Loucy (cell line): ENCODE measurements around the gene ERCC6L2.

Source experiments
- H2AFZ ChIP-seq: fragments of 200-600 bp; sonication (generic); 2 replicates; pipeline ENCODE4 v1.6.0; 2016; ENCODE audit warnings: antibody characterized with exemption, mild to moderate bottlenecking, low read length, moderate library complexity
- H3F3A ChIP-seq: fragments of 200-600 bp; 2 replicates; pipeline ENCODE4 v1.6.0; 2016; ENCODE audit warnings: antibody characterized with exemption, low read depth, mild to moderate bottlenecking
- H3K27me3 ChIP-seq: fragments of 200-600 bp; sonication (generic); 2 replicates; pipeline ENCODE4 v1.6.1; 2014; ENCODE audit warnings: low read length, mild to moderate bottlenecking; ENCODE audit not compliant: insufficient read depth, poor library complexity, severe bottlenecking
- H3K36me3 ChIP-seq: fragments of 200-600 bp; sonication (generic); 2 replicates; pipeline ENCODE4 v1.6.1; 2016; ENCODE audit warnings: low read length; ENCODE audit not compliant: insufficient read depth
- H3K4me1 ChIP-seq: fragments of 200-600 bp; sonication (generic); 2 replicates; pipeline ENCODE4 v1.5.1; 2014; ENCODE audit warnings: low read length, mild to moderate bottlenecking; ENCODE audit not compliant: insufficient read depth, poor library complexity, severe bottlenecking
- H3K4me2 ChIP-seq: fragments of 200-600 bp; sonication (generic); 2 replicates; pipeline ENCODE4 v1.6.0; 2014; ENCODE audit warnings: antibody characterized with exemption, low read length, low read depth, mild to moderate bottlenecking; ENCODE audit not compliant: poor library complexity, severe bottlenecking
- H3K4me3 ChIP-seq: fragments of 200-600 bp; sonication (generic); 2 replicates; pipeline ENCODE4 v1.5.1; 2014; ENCODE audit warnings: low read length, mild to moderate bottlenecking, mixed read lengths; ENCODE audit not compliant: poor library complexity, severe bottlenecking
- H3K79me2 ChIP-seq: fragments of 200-600 bp; sonication (generic); 2 replicates; pipeline ENCODE4 v1.6.1; 2014; ENCODE audit warnings: low read length; ENCODE audit not compliant: insufficient read depth
- H3K9ac ChIP-seq: fragments of 200-600 bp; sonication (generic); 2 replicates; pipeline ENCODE4 v1.6.0; 2014; ENCODE audit warnings: mild to moderate bottlenecking, low read depth, low read length, moderate library complexity; ENCODE audit not compliant: poor library complexity, severe bottlenecking
- H3K9me2 ChIP-seq: fragments of 200-600 bp; sonication (generic); replicated peaks from 2 replicates; pipeline ENCODE4 v1.6.1; 2016; ENCODE audit warnings: low read depth, low read length, mixed read lengths
- H3K9me3 ChIP-seq: fragments of 200-600 bp; sonication (generic); 2 replicates; pipeline ENCODE4 v1.6.1; 2014; ENCODE audit warnings: mild to moderate bottlenecking, antibody characterized with exemption, low read length, low read depth; ENCODE audit not compliant: insufficient read depth
- H4K20me1 ChIP-seq: fragments of 200-600 bp; sonication (generic); 2 replicates; pipeline ENCODE4 v1.6.0; 2014; ENCODE audit warnings: antibody characterized with exemption, low read length, mild to moderate bottlenecking; ENCODE audit not compliant: insufficient read depth, poor library complexity, severe bottlenecking
- CTCF ChIP-seq: fragments of 200-600 bp; sonication (generic); conservative IDR thresholded peaks from 2 replicates; pipeline ENCODE4 v1.5.1; 2014; ENCODE audit warnings: mild to moderate bottlenecking, antibody characterized with exemption, low read length
- EZH2phosphoT487 ChIP-seq: fragments of 200-600 bp; IDR thresholded peaks from 2 replicates; pipeline ENCODE4 v1.6.1; 2018; ENCODE audit warnings: antibody characterized with exemption, mild to moderate bottlenecking, moderate library complexity, borderline replicate concordance

ERCC6L2 gene

GRCh38 chr9:95875305-95876137, at the start of gene ERCC6L2:
Gene ERCC6L2, plus strand, starts transcription at chr9:95875691. Its CDS starts 348 bp downstream, at chr9:95876039.
- peaks cover 12% of the 10 kb centered on the region for H4K20me1 ChIP-seq
- H2AFZ ChIP-seq = peak within 1 kb of the TSS; percentile 94
- H3K4me3 ChIP-seq = no peak within 1 kb of the TSS
- H3F3A ChIP-seq = no peaks in the 10 kb centered on the region
- no peaks in the 10 kb centered on the region for H3K36me3 ChIP-seq
- H3K9me3 ChIP-seq = no peaks in the 10 kb centered on the region
- H3K4me2 ChIP-seq = peak within 1 kb of the TSS; percentile 97
- peaks cover 33% of the 10 kb centered on the region for H3K4me1 ChIP-seq
- H3K27me3 ChIP-seq = no peaks in the 10 kb centered on the region
- TF ChIP-seq CTCF (no peak), EZH2phosphoT487 (no peak)
- H3K9me2 ChIP-seq = no peaks in the 10 kb centered on the region
- no peak within 1 kb of the TSS for H3K9ac ChIP-seq
- H3K79me2 ChIP-seq = peaks cover 45% of the 10 kb centered on the region

- Histone ChIP-seq H3F3A (no peaks in the 10 kb centered on the region), H3K79me2 (no peaks in the 10 kb centered on the region), H4K20me1 (no peaks in the 10 kb centered on the region), H3K27me3 (no peaks in the 10 kb centered on the region), H3K4me1 (peaks cover 17% of the 10 kb centered on the region), H3K9me2 (no peaks in the 10 kb centered on the region), H3K36me3 (no peaks in the 10 kb centered on the region), H2AFZ (no peak overlapping the region), H3K4me3 (no peak overlapping the region), H3K4me2 (no peak overlapping the region), H3K9me3 (no peaks in the 10 kb centered on the region), H3K9ac (no peak overlapping the region)
- TF ChIP-seq CTCF (no peak), EZH2phosphoT487 (no peak)
Observed at GRCh38 chr9:95826183-95826838, 49.2 kb upstream of the ERCC6L2 start.

GRCh38 chr9:95830768-95831167, 44.7 kb upstream of the ERCC6L2 start:
- Histone ChIP-seq H2AFZ (no peak overlapping the region), H3F3A (no peaks in the 10 kb centered on the region), H4K20me1 (no peaks in the 10 kb centered on the region), H3K79me2 (no peaks in the 10 kb centered on the region), H3K4me1 (no peaks in the 10 kb centered on the region), H3K4me2 (no peak overlapping the region), H3K36me3 (no peaks in the 10 kb centered on the region), H3K9ac (no peak overlapping the region), H3K27me3 (no peaks in the 10 kb centered on the region), H3K9me2 (no peaks in the 10 kb centered on the region), H3K4me3 (no peak overlapping the region), H3K9me3 (no peaks in the 10 kb centered on the region)
- no peak for TF ChIP-seq CTCF
- TF ChIP-seq EZH2phosphoT487 = no peak
